OCI-LY7 (cell line): ENCODE measurements around the gene CRHR1. TPM values are rescaled to one million over a fixed set of nuclear protein-coding genes. Genes with fewer than 3 reads are reported as not detected.

Experiments
- BruUV-seq: library from RNA; stranded (reverse); fragments of 400-500 nt; replicated peaks from 2 replicates; lab custom pipeline; 2021; lab: Mats Ljungman, UMichigan
- CTCF ChIA-PET: fragments of 300-600 bp; sonication (Branson Sonifier 250); formaldehyde crosslinking; loops from one replicate; lab custom pipeline; 2022; ENCODE audit warnings: antibody characterized with exemption; ENCODE audit not compliant: unreplicated experiment; lab: Charles Lee
- POLR2A ChIA-PET: fragments of 300-600 bp; sonication (Branson Sonifier 250); formaldehyde crosslinking; loops from one replicate; lab custom pipeline; 2022; ENCODE audit warnings: antibody characterized with exemption; lab: Charles Lee
- DNase-seq: peaks from one replicate; pipeline ENCODE4 v3.0.0-alpha.2; 2015; ENCODE audit warnings: low spot score
- H2AFZ ChIP-seq: fragments of 200-600 bp; sonication (generic), shearing (Covaris generic); 2 replicates; pipeline ENCODE4 v1.6.1; 2014; ENCODE audit warnings: mild to moderate bottlenecking, antibody characterized with exemption, low read length, moderate library complexity
- H3K27ac ChIP-seq: fragments of 200-600 bp; sonication (generic); 2 replicates; pipeline ENCODE4 v1.5.1; 2014; ENCODE audit warnings: mixed run types, low read depth, mild to moderate bottlenecking, moderate library complexity, low read length, inconsistent platforms; ENCODE audit not compliant: poor library complexity, severe bottlenecking
- H3K36me3 ChIP-seq: fragments of 200-600 bp; sonication (generic); 2 replicates; pipeline ENCODE4 v1.6.1; 2014; ENCODE audit warnings: mild to moderate bottlenecking, antibody characterized with exemption, low read length, moderate library complexity, mixed read lengths; ENCODE audit not compliant: insufficient read depth
- H3K4me1 ChIP-seq: fragments of 200-600 bp; sonication (generic); 2 replicates; pipeline ENCODE4 v1.5.1; 2014; ENCODE audit warnings: mild to moderate bottlenecking, low read length; ENCODE audit not compliant: insufficient read depth, poor library complexity, severe bottlenecking
- H3K4me2 ChIP-seq: fragments of 200-600 bp; sonication (generic); 2 replicates; pipeline ENCODE4 v1.6.1; 2014; ENCODE audit warnings: mild to moderate bottlenecking, low read length
- H3K4me3 ChIP-seq: fragments of 200-600 bp; sonication (generic); 2 replicates; pipeline ENCODE4 v1.5.1; 2014; ENCODE audit warnings: mild to moderate bottlenecking, low read depth, low read length; ENCODE audit not compliant: poor library complexity, severe bottlenecking
- H3K79me2 ChIP-seq: fragments of 200-600 bp; sonication (generic); 2 replicates; pipeline ENCODE4 v1.6.1; 2016; ENCODE audit warnings: low read depth, mild to moderate bottlenecking, low read length, moderate library complexity, mixed read lengths; ENCODE audit not compliant: insufficient read depth
- H3K9me2 ChIP-seq: fragments of 200-600 bp; sonication (generic); 2 replicates; pipeline ENCODE4 v1.6.1; 2016; ENCODE audit warnings: mild to moderate bottlenecking, low read length, mixed read lengths; ENCODE audit not compliant: insufficient read depth
- H3K9me3 ChIP-seq: fragments of 200-600 bp; sonication (generic); 2 replicates; pipeline ENCODE4 v1.6.1; 2014; ENCODE audit warnings: mild to moderate bottlenecking, mixed run types, low read length, mixed read lengths
- H4K20me1 ChIP-seq: fragments of 200-600 bp; sonication (generic); 2 replicates; pipeline ENCODE4 v1.6.1; 2014; ENCODE audit warnings: mild to moderate bottlenecking, antibody characterized with exemption, low read length, moderate library complexity, mixed read lengths; ENCODE audit not compliant: insufficient read depth
- CTCF ChIP-seq: fragments of 200-600 bp; sonication (generic); conservative IDR thresholded peaks from 2 replicates; pipeline ENCODE4 v1.5.1; 2014; ENCODE audit warnings: mild to moderate bottlenecking, antibody characterized with exemption, low read length, moderate library complexity, mixed read lengths
- EZH2phosphoT487 ChIP-seq: fragments of 200-600 bp; sonication (generic); IDR thresholded peaks from 2 replicates; pipeline ENCODE4 v1.6.1; 2018; ENCODE audit warnings: low read depth, borderline replicate concordance, mild to moderate bottlenecking, mixed run types, antibody characterized with exemption, low read length, moderate library complexity, mixed read lengths
- intact Hi-C: fragments of 100-400 bp; cut with micrococcal nuclease; formaldehyde crosslinking; loops from one replicate; pipeline ENCODE4 v1.10.0; 2022; ENCODE audit not compliant: unreplicated experiment
- total RNA-seq, 2 experiments: library from RNA; depleted of rRNA in 1 of 2; stranded (reverse); fragments of >200 nt in 1 of 2; shearing (Covaris generic) in 1 of 2; gene quantifications; 2 replicates each; pipeline ENCODE4 v1.2.3, GENCODE V29; 2014 to 2022

The CRHR1 gene
- total RNA-seq, 2 experiments from 2014 or later: not detected

GRCh38 chr17:45761957-45762565, 22.1 kb upstream of the CRHR1 start:
- H3K79me2 ChIP-seq: no peaks in the 10 kb centered on the region
- H3K4me2 ChIP-seq: no peak overlapping the region
- DNase-seq: no peak
- no TSS peak for BruUV-seq
- no peaks in the 10 kb centered on the region for H3K9me2 ChIP-seq
- no peaks in the 10 kb centered on the region for H3K4me1 ChIP-seq
- no peak overlapping the region for H3K4me3 ChIP-seq
- intact Hi-C loops: no loop called here
- no peak overlapping the region for H3K27ac ChIP-seq
- no peak overlapping the region for H2AFZ ChIP-seq
- CTCF ChIA-PET: no interaction called here
- H4K20me1 ChIP-seq: no peaks in the 10 kb centered on the region
- no peak for TF ChIP-seq CTCF
- no peak for TF ChIP-seq EZH2phosphoT487
- POLR2A ChIA-PET: no interaction called here
- H3K36me3 ChIP-seq: no peaks in the 10 kb centered on the region
- no peaks in the 10 kb centered on the region for H3K9me3 ChIP-seq

GRCh38 chr17:45763182-45763581, 20.9 kb upstream of the CRHR1 start:
- H4K20me1 ChIP-seq: no peaks in the 10 kb centered on the region
- H3K27ac ChIP-seq: no peak overlapping the region
- DNase-seq: no peak
- ChIA-PET CTCF (interaction anchor here (0.5 kb wide), 1 partner anchor 455 kb away, joined by 3 read pairs; no protein-coding TSS in a partner anchor), POLR2A (no interaction called here)
- no peaks in the 10 kb centered on the region for H3K9me3 ChIP-seq
- intact Hi-C loops: no loop called here
- no peak overlapping the region for H3K4me3 ChIP-seq
- no peaks in the 10 kb centered on the region for H3K9me2 ChIP-seq
- H3K79me2 ChIP-seq: no peaks in the 10 kb centered on the region
- no peak for TF ChIP-seq CTCF
- TF ChIP-seq EZH2phosphoT487: no peak
- H3K4me2 ChIP-seq: no peak overlapping the region
- no peaks in the 10 kb centered on the region for H3K36me3 ChIP-seq
- H3K4me1 ChIP-seq: no peaks in the 10 kb centered on the region
- BruUV-seq: no TSS peak
- no peak overlapping the region for H2AFZ ChIP-seq

GRCh38 chr17:45764479-45764878, 19.6 kb upstream of the CRHR1 start:
- ChIA-PET POLR2A (no interaction called here), CTCF (no interaction called here)
- Histone ChIP-seq H3K9me2 (no peaks in the 10 kb centered on the region), H3K9me3 (no peaks in the 10 kb centered on the region), H3K27ac (no peak overlapping the region), H3K4me1 (no peaks in the 10 kb centered on the region), H3K79me2 (no peaks in the 10 kb centered on the region), H4K20me1 (no peaks in the 10 kb centered on the region), H3K4me2 (no peak overlapping the region), H3K4me3 (no peak overlapping the region), H2AFZ (no peak overlapping the region), H3K36me3 (no peaks in the 10 kb centered on the region)
- no TSS peak for BruUV-seq
- TF ChIP-seq CTCF (no peak), EZH2phosphoT487 (no peak)
- intact Hi-C loops: no loop called here
- DNase-seq: no peak
